Measurements from ENCODE around the gene CNDP2. TPM values are rescaled to one million over a fixed set of nuclear protein-coding genes. Genes with fewer than 3 reads are reported as not detected.
"Not testable (repeated sequence)": the region's sequence is repeated elsewhere in the genome, so short reads cannot be mapped to it uniquely, and the experiment has no call there.

Gene CNDP2
- total RNA-seq, 1 donor from 2014 or later: 113 TPM

DNA sequence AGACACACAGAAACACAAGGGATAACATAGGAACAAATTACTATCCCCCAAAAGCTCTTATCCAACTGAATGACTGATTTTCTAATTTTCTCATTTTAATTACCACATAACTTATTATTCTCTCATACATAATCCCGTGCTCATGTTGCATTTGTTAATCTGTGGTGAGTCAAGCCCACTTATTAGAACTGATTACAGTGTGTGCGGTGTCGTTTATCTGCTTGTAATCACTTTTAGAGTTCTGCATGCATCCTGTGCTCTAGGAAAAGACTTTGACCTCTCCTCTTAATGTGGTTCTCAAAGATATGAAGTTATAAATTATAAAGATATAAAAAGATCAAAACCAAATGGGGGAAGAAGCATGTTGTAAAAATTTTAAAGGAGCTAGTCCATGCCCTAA lies 67.8 kb downstream of the CNDP2 start:
- Mint-ChIP-seq H3K27ac (ENCODE audit: unreplicated experiment) (no peak overlapping the region), H3K9me3 (ENCODE audit: unreplicated experiment) (peaks cover 15% of the 10 kb centered on the region), H3K4me3 (ENCODE audit: unreplicated experiment) (no peak overlapping the region), H3K36me3 (ENCODE audit: low read depth, unreplicated experiment) (peaks cover 9% of the 10 kb centered on the region), H3K4me1 (ENCODE audit: unreplicated experiment) (no peaks in the 10 kb centered on the region), H3K27me3 (ENCODE audit: unreplicated experiment) (no peaks in the 10 kb centered on the region)
- no peak for DNase-seq (ENCODE audit: low spot score)
- TF ChIP-seq, protein P1, sequence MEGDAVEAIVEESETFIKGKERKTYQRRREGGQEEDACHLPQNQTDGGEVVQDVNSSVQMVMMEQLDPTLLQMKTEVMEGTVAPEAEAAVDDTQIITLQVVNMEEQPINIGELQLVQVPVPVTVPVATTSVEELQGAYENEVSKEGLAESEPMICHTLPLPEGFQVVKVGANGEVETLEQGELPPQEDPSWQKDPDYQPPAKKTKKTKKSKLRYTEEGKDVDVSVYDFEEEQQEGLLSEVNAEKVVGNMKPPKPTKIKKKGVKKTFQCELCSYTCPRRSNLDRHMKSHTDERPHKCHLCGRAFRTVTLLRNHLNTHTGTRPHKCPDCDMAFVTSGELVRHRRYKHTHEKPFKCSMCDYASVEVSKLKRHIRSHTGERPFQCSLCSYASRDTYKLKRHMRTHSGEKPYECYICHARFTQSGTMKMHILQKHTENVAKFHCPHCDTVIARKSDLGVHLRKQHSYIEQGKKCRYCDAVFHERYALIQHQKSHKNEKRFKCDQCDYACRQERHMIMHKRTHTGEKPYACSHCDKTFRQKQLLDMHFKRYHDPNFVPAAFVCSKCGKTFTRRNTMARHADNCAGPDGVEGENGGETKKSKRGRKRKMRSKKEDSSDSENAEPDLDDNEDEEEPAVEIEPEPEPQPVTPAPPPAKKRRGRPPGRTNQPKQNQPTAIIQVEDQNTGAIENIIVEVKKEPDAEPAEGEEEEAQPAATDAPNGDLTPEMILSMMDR (IDR thresholded peaks at IDR 0.05; ENCODE audit: unreplicated experiment): no peak

GRCh38 chr18:74565164-74565563 lies 69.0 kb downstream of the CNDP2 start:
- not testable (repeated sequence) for H3K27ac Mint-ChIP-seq (ENCODE audit: unreplicated experiment)

DNA sequence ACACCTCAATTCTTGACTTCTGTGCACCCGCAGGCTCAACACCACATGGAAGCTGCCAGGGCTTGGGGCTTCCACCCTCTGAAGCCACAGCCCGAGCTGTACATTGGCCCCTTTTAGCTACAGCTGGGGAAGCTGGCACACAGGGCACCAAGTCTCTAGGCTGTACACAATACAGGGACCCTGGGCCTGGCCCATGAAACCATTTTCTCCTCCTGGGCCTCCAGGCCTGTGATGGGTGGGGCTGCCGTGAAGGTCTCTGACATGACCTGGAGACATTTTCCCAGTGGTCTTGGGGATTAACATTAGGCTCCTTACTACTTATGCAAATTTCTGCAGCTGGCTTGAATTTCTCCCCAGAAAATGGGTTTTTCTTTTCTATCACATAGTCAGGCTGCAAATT lies 69.8 kb downstream of the CNDP2 start:
- not testable (repeated sequence) for H3K27ac Mint-ChIP-seq (ENCODE audit: unreplicated experiment); H3K27me3 Mint-ChIP-seq (ENCODE audit: unreplicated experiment); H3K4me1 Mint-ChIP-seq (ENCODE audit: unreplicated experiment); DNase-seq (ENCODE audit: low spot score); H3K4me3 Mint-ChIP-seq (ENCODE audit: unreplicated experiment); H3K36me3 Mint-ChIP-seq (ENCODE audit: low read depth, unreplicated experiment)
- H3K9me3 Mint-ChIP-seq (ENCODE audit: unreplicated experiment): peaks cover 15% of the 10 kb centered on the region

More at GRCh38 chr18:74565164-74565563, 69.0 kb downstream of the CNDP2 start:
- peaks cover 15% of the 10 kb centered on the region for H3K9me3 Mint-ChIP-seq (ENCODE audit: unreplicated experiment)
- H3K36me3 Mint-ChIP-seq (ENCODE audit: low read depth, unreplicated experiment); H3K4me3 Mint-ChIP-seq (ENCODE audit: unreplicated experiment); H3K27me3 Mint-ChIP-seq (ENCODE audit: unreplicated experiment); DNase-seq (ENCODE audit: low spot score); H3K4me1 Mint-ChIP-seq (ENCODE audit: unreplicated experiment): not testable (repeated sequence)

DNA sequence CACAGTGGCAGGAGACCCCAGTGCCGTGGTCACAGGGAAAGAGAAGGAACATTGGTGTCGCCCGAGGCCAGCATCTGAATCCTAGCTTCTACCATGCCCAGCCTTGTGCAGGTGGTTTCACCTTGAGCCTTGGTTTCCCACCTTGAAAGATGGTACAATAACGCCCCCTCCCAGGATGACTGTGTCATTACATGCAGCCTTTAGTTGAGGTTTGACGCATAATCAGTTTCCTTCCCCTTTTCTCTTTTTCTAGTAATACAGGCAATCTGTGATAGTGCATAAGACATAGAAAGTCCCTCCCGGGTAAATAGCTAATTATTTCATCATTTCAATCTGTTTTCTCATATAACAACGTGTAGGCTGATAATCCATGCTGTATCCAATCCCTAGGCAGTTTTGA lies 71.7 kb downstream of the CNDP2 start:
- H3K27me3 Mint-ChIP-seq (ENCODE audit: unreplicated experiment): no peaks in the 10 kb centered on the region

DNA sequence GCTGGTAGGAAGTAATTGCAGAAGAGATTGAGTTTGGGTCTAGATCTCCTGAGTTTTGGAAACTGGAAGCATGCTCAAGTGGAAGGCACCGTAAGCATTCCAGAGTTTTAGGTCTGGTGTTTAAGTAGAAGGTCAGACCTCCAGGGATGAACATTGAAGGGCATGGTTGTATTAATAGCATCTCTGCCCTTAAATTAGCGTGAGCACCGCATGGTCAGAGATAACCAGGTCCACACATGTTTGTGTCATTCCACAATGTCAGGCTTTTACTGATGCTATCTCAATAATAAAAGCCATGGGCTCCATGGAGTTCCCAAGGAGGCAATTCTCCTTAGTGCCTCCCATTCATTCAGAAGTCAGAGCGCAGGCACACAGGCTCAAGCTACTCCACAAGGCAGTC lies 73.2 kb downstream of the CNDP2 start:
- Mint-ChIP-seq H3K27ac (ENCODE audit: unreplicated experiment) (no peak overlapping the region), H3K4me3 (ENCODE audit: unreplicated experiment) (no peak overlapping the region), H3K27me3 (ENCODE audit: unreplicated experiment) (peaks cover 1% of the 10 kb centered on the region), H3K4me1 (ENCODE audit: unreplicated experiment) (no peaks in the 10 kb centered on the region), H3K9me3 (ENCODE audit: unreplicated experiment) (peaks cover 15% of the 10 kb centered on the region), H3K36me3 (ENCODE audit: low read depth, unreplicated experiment) (peaks cover 13% of the 10 kb centered on the region)
- DNase-seq (ENCODE audit: low spot score): no peak
- TF ChIP-seq, protein P1 (IDR thresholded peaks at IDR 0.05; ENCODE audit: unreplicated experiment): no peak

More for the DNA sequence above, 71.7 kb downstream of the CNDP2 start:
- no peak overlapping the region for H3K4me3 Mint-ChIP-seq (ENCODE audit: unreplicated experiment)
- DNase-seq (ENCODE audit: low spot score): no peak
- peaks cover 15% of the 10 kb centered on the region for H3K9me3 Mint-ChIP-seq (ENCODE audit: unreplicated experiment)
- TF ChIP-seq, protein P1 (IDR thresholded peaks at IDR 0.05; ENCODE audit: unreplicated experiment): no peak
- no peaks in the 10 kb centered on the region for H3K4me1 Mint-ChIP-seq (ENCODE audit: unreplicated experiment)
- H3K36me3 Mint-ChIP-seq (ENCODE audit: low read depth, unreplicated experiment): peaks cover 9% of the 10 kb centered on the region
- H3K27ac Mint-ChIP-seq (ENCODE audit: unreplicated experiment): no peak overlapping the region

GRCh38 chr18:74570266-74570665 lies 74.1 kb downstream of the CNDP2 start:
- no peaks in the 10 kb centered on the region for H3K4me1 Mint-ChIP-seq (ENCODE audit: unreplicated experiment)
- H3K36me3 Mint-ChIP-seq (ENCODE audit: low read depth, unreplicated experiment): peaks cover 9% of the 10 kb centered on the region
- TF ChIP-seq, protein P1 (IDR thresholded peaks at IDR 0.05; ENCODE audit: unreplicated experiment): no peak
- peaks cover 5% of the 10 kb centered on the region for H3K27me3 Mint-ChIP-seq (ENCODE audit: unreplicated experiment)
- H3K9me3 Mint-ChIP-seq (ENCODE audit: unreplicated experiment): peaks cover 15% of the 10 kb centered on the region
- DNase-seq (ENCODE audit: low spot score): no peak
- H3K27ac Mint-ChIP-seq (ENCODE audit: unreplicated experiment): no peak overlapping the region
- no peak overlapping the region for H3K4me3 Mint-ChIP-seq (ENCODE audit: unreplicated experiment)
